HUDEP-2 (cell line): ENCODE measurements around the gene PRR5.
"Not testable (repeated sequence)": the region's sequence is repeated elsewhere in the genome, so short reads cannot be mapped to it uniquely, and the experiment has no call there.

Experiments used
- DNase-seq, 76 experiments: peaks; one replicate each; lab custom pipeline; 2025; ENCODE audit not compliant: unreplicated experiment in 76 of 76; lab: John Stamatoyannopoulos, UW

Gene PRR5, protein sequence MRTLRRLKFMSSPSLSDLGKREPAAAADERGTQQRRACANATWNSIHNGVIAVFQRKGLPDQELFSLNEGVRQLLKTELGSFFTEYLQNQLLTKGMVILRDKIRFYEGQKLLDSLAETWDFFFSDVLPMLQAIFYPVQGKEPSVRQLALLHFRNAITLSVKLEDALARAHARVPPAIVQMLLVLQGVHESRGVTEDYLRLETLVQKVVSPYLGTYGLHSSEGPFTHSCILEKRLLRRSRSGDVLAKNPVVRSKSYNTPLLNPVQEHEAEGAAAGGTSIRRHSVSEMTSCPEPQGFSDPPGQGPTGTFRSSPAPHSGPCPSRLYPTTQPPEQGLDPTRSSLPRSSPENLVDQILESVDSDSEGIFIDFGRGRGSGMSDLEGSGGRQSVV

DNA sequence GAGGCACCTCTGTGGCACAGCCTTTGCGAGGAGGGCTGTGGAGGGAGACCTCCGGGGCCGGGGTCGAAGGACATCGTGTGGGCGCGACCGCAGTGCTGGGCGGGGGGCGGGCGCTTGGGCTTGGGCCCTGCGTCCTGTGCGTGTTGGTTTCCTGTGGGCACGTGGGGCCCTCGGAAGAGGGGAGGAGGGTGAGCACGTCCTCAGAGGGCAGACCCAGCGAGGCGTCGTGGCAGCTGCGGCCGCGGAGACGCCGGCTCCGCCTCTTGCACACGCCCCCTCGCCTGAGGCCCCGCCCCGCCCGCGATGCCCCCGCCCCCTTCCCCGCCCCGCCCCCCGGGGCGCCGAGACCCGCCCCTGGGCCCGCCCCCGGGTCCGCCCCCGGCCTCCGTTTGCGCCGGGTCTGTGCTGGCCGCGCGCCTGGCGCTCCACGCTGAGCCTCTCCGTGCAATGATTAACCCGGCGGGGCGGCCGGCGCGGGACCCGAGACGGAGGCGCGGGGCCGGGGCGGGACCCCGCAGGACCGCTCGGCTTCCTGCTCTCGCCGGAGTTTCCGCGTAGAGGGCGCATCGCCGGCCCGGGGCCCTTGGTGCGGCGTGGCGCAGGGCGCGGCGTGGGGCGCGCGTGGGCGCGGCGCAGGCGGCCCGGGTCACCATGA lies at the start of gene PRR5:
TSS of gene PRR5 (plus strand) at position 381 of the 655 bp plus-strand sequence. CDS start at position 652, 271 bp downstream.
- peak in 70 of 76 experiments; percentile 6 to 83 (median 63) for DNase-seq

DNA sequence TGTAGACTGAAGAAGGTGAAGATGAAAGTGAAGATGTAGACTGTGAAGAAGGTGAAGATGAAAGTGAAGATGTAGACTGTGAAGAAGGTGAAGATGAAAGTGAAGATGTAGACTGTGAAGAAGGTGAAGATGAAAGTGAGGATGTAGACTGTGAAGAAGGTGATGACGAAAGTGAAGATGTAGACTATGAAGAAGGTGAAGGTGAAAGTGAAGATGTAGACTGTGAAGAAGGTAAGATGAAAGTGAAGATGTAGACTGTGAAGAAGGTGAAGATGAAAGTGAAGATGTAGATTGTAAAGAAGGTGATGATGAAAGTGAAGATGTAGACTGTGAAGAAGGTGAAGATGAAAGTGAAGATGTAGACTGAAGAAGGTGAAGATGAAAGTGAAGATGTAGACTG lies 49.1 kb upstream of the PRR5 start:
- DNase-seq = not testable (repeated sequence)

DNA sequence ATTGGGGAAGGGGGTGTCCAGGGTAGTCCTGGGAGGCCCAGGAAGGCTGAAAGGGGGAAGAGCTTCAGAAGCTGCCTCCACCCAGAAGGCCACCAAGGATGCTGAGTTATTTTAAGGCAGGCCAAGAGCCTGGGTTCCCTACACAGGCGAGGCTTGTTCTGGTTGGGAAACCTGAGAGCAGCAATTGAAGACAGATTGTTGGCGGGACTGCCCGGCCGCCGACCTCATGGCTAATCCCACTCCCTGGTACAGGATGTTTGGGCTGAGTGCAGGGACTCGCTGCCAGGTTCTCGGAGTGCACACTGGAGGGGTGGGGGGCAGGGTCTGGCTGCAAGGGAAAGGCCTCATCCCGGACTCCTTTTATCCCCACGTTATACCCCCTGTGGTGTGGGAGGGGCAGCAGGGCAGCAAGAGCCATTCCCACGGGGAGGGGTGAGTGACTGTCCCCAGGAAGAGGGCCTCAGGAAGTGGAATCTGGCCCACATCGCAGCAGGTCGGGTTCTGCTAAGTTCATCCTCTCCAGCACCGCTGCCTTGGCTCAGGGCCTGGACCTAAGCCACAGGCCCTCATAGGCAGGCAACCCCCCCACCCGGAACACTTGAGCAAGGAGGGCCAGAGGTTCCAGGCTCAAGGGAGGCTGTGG lies 43.6 kb upstream of the PRR5 start:
- DNase-seq = no peak

DNA sequence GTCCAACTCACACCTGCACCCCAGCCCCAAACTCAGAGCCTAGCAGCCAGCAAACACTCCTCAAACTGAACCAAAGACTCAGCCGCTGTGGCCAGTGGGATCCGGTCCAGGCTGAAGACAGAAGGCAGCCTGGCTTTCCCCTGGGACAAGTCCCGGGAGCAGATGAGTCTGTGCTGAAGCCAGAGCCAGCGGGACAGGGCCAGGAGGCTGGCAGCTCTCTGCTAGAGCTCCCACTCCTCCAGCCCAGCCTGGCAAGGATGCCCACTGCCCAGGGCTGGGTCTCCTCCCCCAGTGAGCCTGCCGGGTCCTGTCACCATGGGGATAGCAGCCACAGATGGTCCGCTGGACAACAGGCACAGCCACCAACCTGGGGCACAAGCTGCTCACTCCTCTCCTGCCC lies 42.9 kb upstream of the PRR5 start:
- DNase-seq = no peak

DNA sequence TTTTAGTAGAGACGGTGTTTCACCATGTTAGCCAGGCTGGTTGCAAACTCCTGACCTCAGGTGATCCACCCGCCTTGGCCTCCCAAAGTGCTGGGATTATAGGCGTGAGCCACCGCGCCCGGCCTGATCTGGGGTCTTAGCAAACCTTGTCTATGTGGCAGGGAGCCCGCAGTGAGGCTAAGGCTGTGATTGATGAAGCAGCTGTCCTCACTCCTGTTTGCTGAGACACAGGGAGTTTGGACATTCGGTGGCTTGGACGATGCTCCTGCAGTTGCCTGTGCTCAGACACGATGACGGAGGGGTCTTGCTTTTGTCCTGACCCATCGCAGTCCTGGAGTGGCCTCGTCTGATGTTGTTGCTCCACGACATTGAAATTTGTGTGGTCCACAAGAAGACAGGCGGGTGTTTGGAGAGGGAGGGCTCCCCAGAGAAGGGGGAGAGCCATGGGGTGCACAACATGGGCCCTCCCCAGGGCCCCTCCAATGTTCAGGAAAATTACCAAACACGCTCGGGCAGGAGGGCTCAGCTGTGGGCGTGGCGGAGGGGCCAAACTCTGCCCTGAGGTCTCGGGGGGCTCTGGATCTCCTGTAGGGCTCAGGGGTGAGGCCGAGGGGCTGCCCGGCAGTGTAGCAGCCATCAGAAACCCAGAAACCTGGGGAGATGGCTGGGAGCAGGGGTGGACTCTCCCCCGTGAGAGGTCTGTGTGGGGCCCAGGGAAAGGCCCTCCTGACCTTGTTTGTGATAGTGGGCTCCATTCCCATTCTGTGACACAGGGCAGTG lies 41.8 kb upstream of the PRR5 start:
- no peak for DNase-seq

DNA sequence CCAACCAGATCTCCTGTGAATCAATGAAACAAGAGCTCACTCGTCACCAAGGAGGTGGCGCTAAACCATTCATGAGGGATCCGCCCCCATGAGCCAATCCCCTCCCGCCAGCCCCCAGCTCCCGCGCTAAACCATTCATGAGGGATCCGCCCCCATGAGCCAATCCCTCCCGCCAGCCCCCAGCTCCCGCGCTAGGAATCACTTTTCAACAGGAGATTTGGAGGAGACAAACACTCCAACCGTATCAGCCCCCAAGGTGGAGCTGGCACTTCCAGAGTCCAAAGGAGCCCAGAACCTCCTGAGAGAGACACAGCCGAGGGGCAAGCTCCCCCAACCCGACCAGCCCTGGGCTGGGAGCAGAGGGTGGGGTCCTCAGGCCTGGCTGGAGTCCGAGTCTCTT lies 40.9 kb upstream of the PRR5 start:
- DNase-seq = no peak

DNA sequence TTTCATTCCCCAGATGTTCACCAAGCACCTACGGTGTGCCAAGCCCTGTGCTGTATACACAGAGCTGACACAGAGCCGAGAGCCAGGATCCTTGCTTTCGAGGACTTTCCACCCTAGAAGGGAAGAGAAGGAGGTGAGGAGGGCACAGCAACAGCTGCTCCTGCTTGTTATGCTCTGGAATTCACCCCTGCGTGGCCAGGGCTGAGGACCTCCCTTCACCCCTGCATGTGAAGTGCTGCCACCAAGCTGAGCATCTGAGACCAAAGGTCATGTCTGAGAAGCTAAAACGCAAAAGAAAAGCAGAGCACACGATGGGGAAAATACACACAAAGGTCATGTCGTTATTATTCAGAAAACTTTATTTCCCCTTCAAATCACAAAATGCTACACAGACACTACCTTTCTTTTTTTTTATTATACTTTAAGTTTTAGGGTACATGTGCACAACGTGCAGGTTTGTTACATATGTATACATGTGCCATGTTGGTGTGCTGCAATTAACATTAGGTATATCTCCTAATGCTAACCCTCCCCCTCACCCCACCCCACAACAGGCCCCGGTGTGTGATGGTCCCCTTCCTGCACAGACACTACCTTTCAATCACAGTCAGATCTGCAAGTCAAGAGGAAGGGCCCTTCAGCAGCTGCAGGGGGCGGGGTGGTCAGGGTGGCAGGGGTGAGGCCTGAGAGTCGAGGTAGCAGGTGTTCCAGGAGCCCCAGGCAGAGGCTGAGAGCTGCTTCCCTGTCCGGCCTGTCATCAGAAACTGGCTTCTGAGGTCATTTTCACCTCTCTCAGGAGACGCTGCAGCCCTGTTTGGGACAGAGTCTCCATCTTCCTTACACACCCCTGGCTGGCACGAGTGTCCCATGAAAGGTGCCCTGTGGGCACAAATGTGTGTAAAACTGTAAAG lies 40.1 kb upstream of the PRR5 start:
- DNase-seq = no peak

DNA sequence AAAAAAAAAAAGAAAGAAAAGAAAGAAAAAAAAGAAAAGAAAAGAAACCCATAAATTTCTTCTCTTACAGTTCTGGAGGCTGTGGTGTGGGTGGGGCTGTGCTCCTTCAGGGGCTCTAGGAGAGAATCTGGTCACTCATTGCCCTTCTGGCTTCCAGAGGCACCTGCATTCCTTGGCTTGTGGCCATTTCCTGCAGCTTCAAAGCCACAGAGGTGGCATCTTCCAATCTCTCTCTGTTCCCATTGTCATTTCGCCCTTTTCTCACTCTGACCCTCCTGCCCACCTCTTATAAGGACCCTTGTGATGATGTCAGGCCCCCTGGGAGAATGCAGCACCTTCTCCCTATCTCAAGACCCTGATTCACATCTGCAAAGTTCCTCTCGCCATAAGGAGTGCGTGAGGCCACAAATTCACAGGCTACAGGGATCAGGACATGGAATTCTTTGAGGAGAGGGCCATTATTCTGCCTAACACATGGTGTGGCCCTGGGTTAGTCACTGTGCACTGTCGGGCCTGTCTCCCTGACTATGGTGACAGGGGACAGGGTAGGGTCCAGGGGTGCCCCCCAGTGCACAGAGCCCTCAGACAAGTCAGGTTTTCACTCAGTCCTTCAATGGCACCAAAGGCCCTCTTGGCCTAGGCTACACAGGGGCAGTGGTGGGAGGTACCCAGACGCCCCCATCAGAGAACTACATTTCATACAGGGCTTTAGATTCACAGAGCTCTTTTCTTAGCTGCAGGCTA lies 38.6 kb upstream of the PRR5 start:
- DNase-seq = no peak

DNA sequence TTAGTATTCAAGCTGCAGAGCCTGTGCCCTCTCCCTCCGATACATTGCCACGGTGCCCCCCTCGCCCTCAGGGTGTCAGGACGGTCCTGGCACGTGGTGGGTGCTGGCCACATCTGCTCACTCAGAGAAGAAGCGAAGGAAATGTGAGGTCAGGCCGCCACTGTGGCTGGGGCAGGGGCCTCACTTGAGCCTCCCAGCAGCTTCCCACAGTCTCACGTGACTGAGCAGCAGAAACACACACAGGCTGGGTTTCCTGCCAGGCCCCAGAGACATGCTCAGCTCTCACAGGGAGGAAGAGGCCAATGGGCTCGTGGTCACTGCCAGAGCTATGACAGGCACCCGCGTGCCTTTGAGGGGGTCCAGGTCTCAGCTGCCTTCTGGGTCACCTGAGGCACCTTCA lies 37.9 kb upstream of the PRR5 start:
- no peak for DNase-seq

DNA sequence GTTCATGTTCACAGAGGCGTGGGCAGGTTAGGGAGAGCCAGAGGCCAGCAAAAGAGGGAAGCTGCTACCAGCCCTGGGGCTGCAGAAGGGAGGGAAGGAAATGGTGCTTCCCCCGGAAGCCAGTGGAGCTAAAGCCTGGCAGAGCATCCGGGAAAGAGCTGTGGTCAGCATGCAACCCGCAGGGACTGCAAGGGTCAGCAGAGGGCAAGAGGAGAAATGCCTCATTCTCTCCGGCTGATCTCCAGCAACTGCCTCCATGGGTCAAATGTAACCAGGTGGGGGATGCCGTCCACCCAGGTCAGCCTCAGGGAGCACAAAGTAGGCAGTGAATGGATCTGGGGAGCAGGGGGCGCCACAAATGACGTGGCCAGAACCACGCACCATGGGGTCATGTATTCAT lies 36.9 kb upstream of the PRR5 start:
- no peak for DNase-seq

DNA sequence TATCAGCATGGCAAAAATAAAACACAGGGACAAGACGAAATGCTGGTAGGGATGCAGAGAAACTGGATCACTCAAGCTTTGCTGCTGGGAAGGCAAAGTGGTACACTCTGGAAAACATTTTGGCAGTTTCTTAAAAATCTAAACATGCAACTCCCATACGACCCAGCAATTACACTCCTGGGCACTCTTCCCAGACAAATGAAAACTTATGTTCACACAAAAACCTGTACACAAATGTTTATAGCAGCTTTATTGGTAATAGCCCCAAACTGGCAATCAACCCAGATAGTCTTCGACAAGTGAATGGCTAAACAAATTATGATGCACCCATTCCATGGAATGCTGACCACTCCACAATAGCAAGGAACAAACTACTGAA lies 35.8 kb upstream of the PRR5 start:
- no peak for DNase-seq

DNA sequence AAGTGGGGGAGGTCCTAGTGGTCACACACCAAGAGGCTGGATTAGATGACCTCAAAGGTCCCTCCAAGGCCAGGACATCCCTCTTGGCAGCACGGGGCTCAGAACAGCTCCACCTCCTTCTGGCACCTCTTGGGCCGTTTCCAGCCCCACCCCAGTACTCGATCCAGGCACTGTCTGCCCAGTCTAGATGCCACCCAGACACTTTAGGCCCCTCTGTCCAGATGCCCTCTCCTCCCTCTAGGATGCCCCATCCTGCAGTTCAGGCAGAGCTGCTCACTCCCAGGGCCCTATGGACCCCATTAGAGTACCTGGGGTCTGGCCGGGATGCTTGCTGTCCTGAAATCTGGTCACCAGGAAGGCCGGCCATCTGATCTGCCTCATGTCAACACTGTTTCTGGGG lies 34.7 kb upstream of the PRR5 start:
- DNase-seq = peak in 3 of 76 experiments; percentile 5 to 17 (median 7)

DNA sequence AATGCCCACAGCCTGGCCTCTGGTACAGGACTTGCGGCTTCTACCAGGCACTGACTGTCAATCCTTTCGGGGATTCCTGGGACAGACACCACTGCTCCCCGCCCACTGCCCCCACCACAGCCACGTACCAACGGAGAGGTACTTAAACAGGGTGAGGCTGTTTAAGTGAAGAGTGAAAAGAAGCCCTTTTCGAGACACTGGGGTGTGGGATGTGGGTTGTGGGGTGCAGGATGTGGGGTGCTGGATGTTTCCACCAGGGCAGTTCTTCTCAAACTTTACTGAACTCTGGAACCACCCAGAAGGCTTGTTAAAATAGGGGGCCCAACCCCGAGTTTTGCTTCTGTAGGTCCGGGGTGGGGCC lies 34.2 kb upstream of the PRR5 start:
- DNase-seq = no peak

DNA sequence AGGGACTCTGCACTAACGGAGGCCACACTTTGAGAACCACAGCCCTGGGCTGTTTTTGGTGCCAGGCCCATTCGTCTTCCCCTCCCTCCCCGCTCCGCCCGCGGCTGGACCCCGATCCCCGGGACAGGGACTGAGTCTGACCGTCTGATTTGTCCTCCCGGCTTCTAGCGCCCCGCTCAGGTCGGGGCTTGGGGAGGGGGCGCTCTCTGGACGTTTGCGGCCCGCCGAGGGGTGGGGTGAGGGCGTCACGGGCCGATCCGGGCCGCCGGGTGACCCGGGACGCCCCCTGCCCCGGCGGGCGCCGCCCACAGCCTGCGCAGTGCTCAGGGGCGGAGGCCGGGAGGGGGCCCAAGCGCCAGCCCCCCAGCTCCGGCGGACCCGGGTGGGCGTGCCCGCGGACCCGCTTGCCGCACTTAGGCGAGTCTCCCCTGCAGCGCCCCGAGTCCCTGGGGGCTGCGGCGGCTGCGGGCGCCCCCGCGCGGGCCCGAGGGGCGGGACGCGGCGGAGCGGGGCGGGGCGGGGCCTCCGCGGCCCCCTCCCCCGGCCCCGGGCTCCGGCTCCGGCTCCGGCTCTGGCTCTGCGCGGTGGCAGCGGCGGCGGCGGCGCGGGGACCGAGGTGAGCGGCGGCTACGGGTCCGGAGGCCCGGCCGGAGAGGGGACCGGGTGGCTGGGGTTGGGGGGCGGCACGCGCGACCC lies 33.7 kb upstream of the PRR5 start:
- no peak for DNase-seq

DNA sequence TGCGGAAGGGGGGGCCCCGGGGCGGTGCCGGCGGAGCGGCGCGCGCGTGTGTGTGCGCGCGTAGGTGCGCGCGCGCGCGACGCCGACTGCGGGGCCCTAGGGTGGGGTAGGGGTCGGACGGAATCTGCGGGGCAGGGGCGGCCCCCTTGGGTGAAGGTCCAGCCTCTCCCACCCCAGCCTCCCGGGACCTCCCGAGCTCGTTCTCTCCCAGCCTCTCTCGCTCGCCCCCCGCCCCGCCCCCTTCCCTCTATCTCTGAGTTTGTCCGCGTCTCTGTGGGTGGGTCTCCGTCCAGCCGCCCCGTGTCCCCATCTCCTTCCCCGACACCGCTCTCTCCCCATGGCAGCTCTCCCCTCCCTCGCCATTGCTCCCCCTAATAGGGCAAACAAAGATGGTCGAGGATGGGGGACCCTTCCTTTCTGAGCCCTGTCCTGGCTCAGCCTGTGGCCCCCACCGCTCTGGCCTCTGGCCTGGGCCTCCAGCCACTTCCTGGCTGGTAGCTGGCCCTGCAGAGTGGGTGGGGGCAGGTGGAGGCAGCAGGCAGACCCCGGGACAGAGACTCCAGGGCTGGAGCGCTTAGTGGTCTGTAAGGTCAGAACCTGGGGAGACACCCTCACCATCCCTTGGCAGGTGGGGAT lies 33.0 kb upstream of the PRR5 start:
- DNase-seq = no peak

DNA sequence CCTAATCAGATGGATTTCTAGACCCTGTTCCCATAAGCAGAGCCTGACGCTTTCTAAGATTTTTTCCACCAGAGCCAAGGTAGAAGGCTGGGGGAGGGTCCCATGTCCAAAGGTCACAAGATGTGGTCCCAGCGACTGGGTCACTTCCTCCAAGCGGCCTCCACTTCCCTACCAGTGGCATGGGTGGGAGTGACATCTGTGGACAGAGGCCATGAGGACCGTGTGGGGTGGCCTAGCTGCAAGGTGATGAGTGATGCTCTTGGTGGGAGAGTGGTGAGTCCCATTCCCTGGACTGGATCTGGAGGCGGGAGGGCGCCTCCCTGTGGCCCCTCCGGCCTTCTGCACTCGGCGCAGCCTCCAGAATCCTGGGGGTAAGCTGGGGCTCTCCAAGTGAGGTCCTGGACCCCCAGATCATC lies 32.4 kb upstream of the PRR5 start:
- DNase-seq = no peak

DNA sequence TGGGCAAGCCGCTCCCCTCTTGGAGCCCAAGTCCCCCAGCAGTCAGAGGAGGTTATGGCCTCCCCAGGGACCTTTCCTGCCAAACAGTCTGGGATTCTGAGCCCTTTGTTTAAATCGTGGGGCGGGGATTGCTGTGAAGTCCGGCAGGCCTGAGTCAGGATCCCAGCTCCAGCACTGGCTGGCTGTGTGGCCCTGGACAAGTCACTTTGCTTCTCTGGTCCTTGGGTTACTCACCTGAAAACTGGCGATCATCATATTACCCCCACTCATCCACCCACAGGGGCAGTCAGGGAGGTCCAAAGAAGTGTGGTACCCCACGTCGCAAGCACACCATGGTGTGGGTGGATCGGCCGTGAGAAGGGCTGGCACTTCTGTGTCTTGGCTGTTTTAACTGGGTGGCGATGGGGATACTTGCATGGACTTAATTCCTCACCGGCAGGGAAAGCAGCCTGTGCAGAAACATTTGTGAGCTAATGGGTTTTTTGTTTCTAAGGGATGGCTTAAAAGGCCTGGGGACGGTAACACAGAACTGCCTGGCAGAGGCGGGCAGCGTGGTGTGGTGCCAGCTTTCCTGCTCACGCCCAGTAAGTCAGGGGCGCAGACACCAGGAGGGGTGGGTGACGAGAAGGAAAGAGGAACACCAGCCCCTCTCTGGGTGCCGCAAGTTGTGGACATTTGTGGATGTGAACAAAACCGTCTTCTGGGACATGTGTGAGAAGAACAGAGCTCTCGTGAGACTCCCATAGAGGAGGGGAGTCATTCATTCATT lies 31.6 kb upstream of the PRR5 start:
- no peak for DNase-seq

DNA sequence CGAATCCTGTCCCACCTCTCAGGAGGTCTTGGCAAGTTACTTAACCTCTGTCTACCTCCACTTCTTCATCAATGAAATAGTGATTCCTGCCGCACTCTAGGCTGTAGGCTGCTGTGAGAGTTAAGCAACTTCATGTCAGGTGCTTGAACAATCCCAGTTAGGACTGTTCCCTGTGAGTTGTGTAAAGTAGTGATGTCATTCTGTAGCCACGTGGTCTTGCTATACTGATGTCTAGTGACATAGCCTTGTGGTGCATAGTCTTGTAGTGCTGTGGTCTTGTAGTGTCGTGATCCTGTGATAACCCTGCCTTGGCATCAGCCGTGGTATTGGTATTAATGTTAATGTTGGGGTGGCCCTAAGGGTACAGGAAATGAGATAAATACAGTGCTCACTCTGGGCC lies 30.3 kb upstream of the PRR5 start:
- DNase-seq = peak in 2 of 76 experiments; percentile 11 to 13
